HG02973 (cell line): Measurements from ENCODE around the gene ERN2.

Experiments used
- ATAC-seq: cut with Tn5 transposase; IDR thresholded peaks from one replicate; pipeline ENCODE4 v1.9.1; 2021; ENCODE audit warnings: moderate library complexity; ENCODE audit not compliant: unreplicated experiment

ERN2 gene

GRCh38 chr16:23689442-23690187, 23.4 kb downstream of the ERN2 start:
- ATAC-seq, result no peak

- ATAC-seq, result no peak
Measured at GRCh38 chr16:23687034-23687808, 25.8 kb downstream of the ERN2 start.

GRCh38 chr16:23683487-23683886, 29.5 kb downstream of the ERN2 start:
- no peak for ATAC-seq

GRCh38 chr16:23682181-23682580, 30.8 kb downstream of the ERN2 start:
- ATAC-seq, result no peak

GRCh38 chr16:23679986-23680336, 33.1 kb downstream of the ERN2 start:
- no peak for ATAC-seq

- no peak for ATAC-seq
Measured at GRCh38 chr16:23679274-23679985, 33.6 kb downstream of the ERN2 start.

GRCh38 chr16:23678430-23679273, 34.4 kb downstream of the ERN2 start, which contains the start of gene PLK1:
TSS of gene PLK1 (plus strand) at chr16:23678889. CDS start at chr16:23678933, 44 bp downstream.
- ATAC-seq, result peak; percentile 78

GRCh38 chr16:23676924-23677480, 36.0 kb downstream of the ERN2 start:
- no peak for ATAC-seq

- ATAC-seq, result no peak
Measured at GRCh38 chr16:23673971-23674614, 38.9 kb downstream of the ERN2 start.

GRCh38 chr16:23670137-23670776, 42.8 kb downstream of the ERN2 start:
- peak; percentile 96 for ATAC-seq

- ATAC-seq, result no peak
Measured at GRCh38 chr16:23668873-23669272, 44.1 kb downstream of the ERN2 start.

- ATAC-seq, result no peak
Measured at GRCh38 chr16:23668225-23668624, 44.8 kb downstream of the ERN2 start.

GRCh38 chr16:23667355-23667659, 45.7 kb downstream of the ERN2 start:
- no peak for ATAC-seq

- ATAC-seq, result no peak
Measured at GRCh38 chr16:23666571-23667354, 46.3 kb downstream of the ERN2 start.

GRCh38 chr16:23663918-23664317, 49.1 kb downstream of the ERN2 start:
- no peak for ATAC-seq

- peak; percentile 55 for ATAC-seq
Measured at GRCh38 chr16:23651943-23652468, 61.0 kb downstream of the ERN2 start.

- no peak for ATAC-seq
Measured at GRCh38 chr16:23650674-23651416, 62.2 kb downstream of the ERN2 start.

GRCh38 chr16:23642246-23642774, 70.7 kb downstream of the ERN2 start:
- no peak for ATAC-seq
